ENCODE measurements around the gene TDO2. TPM values are rescaled to one million over a fixed set of nuclear protein-coding genes. Genes with fewer than 3 reads are reported as not detected.

TDO2 gene
- polyA plus RNA-seq, 3 donors: not detected

- no peak overlapping the region for H3K4me3 ChIP-seq (replicated peaks in 1 of 3; ENCODE audit: low read depth in 2 of 3, low read length in 3 of 3)
- DNase-seq: no peak
- Mint-ChIP-seq H3K4me1 (no peaks in the 10 kb centered on the region), H3K27ac (no peak overlapping the region), H3K4me3 (no peak overlapping the region), H3K9me3 (peaks cover 0 to 12% (median 5%) of the 10 kb centered on the region in 7 donors), H3K36me3 (no peaks in the 10 kb centered on the region), H3K27me3 (ENCODE audit: low read depth in 3 of 3) (no peaks in the 10 kb centered on the region)
- H3K27ac ChIP-seq (ENCODE audit: low read depth in 1 of 2, low read length in 2 of 2): no peak overlapping the region
- no peaks in the 10 kb centered on the region for H3K4me1 ChIP-seq (ENCODE audit: control insufficient read depth in 1 of 2, insufficient read depth in 2 of 2, low read length in 2 of 2)
- 0% methylated on average over 1 of the region's 6 CpGs for WGBS (ENCODE audit: insufficient coverage)
- no peak overlapping the region for H2AFZ ChIP-seq (ENCODE audit: insufficient read depth, low read depth, low read length, poor library complexity, severe bottlenecking)
- no peaks in the 10 kb centered on the region for H3K36me3 ChIP-seq (replicated peaks in 1 of 2; ENCODE audit: control insufficient read depth in 1 of 2, insufficient read depth in 2 of 2, low read length in 2 of 2)
- intact Hi-C loops (cut with micrococcal nuclease): no loop called here
- no peaks in the 10 kb centered on the region for H3K79me2 ChIP-seq (ENCODE audit: insufficient read depth, low read length)
- H3K9ac ChIP-seq (ENCODE audit: insufficient read depth, low read length, poor library complexity, severe bottlenecking): no peak overlapping the region
- no peak overlapping the region for H3K4me2 ChIP-seq (replicated peaks; ENCODE audit: extremely low read depth, low read length, poor library complexity, severe bottlenecking)
- H4K20me1 ChIP-seq (ENCODE audit: insufficient read depth, low read length): no peaks in the 10 kb centered on the region
- no peak for TF ChIP-seq CTCF (IDR thresholded peaks at IDR 0.05)
- peaks cover 0 to 5% of the 10 kb centered on the region in 2 donors for H3K9me3 ChIP-seq (replicated peaks in 1 of 2; ENCODE audit: control insufficient read depth in 1 of 2, insufficient read depth in 1 of 2, low read length in 2 of 2)
- H3K27me3 ChIP-seq (ENCODE audit: control insufficient read depth in 2 of 2, insufficient read depth in 2 of 2, low read length in 2 of 2): no peaks in the 10 kb centered on the region
Measured at GRCh38 chr4:155887847-155888570, 15.5 kb upstream of the TDO2 start.

GRCh38 chr4:155889031-155889793 is 14.3 kb upstream of the TDO2 start:
- Histone ChIP-seq H3K9me3 (replicated peaks in 1 of 2; ENCODE audit: control insufficient read depth in 1 of 2, insufficient read depth in 1 of 2, low read length in 2 of 2) (peaks cover 0 to 5% of the 10 kb centered on the region in 2 donors), H3K9ac (ENCODE audit: insufficient read depth, low read length, poor library complexity, severe bottlenecking) (no peak overlapping the region), H3K4me3 (replicated peaks in 1 of 3; ENCODE audit: low read depth in 2 of 3, low read length in 3 of 3) (no peak overlapping the region), H3K4me1 (ENCODE audit: control insufficient read depth in 1 of 2, insufficient read depth in 2 of 2, low read length in 2 of 2) (no peaks in the 10 kb centered on the region), H3K27ac (ENCODE audit: low read depth in 1 of 2, low read length in 2 of 2) (no peak overlapping the region), H3K36me3 (replicated peaks in 1 of 2; ENCODE audit: control insufficient read depth in 1 of 2, insufficient read depth in 2 of 2, low read length in 2 of 2) (no peaks in the 10 kb centered on the region), H2AFZ (ENCODE audit: insufficient read depth, low read depth, low read length, poor library complexity, severe bottlenecking) (no peak overlapping the region), H3K27me3 (ENCODE audit: control insufficient read depth in 2 of 2, insufficient read depth in 2 of 2, low read length in 2 of 2) (no peaks in the 10 kb centered on the region), H3K4me2 (replicated peaks; ENCODE audit: extremely low read depth, low read length, poor library complexity, severe bottlenecking) (no peak overlapping the region), H4K20me1 (ENCODE audit: insufficient read depth, low read length) (no peaks in the 10 kb centered on the region), H3K79me2 (ENCODE audit: insufficient read depth, low read length) (no peaks in the 10 kb centered on the region)
- H3K36me3 Mint-ChIP-seq: no peaks in the 10 kb centered on the region
- no peaks in the 10 kb centered on the region for H3K4me1 Mint-ChIP-seq
- H3K27ac Mint-ChIP-seq: no peak overlapping the region
- 53% methylated on average over 3 of the region's 5 CpGs for WGBS (ENCODE audit: insufficient coverage)
- intact Hi-C loops (cut with micrococcal nuclease): no loop called here
- peaks cover 0 to 9% (median 5%) of the 10 kb centered on the region in 7 donors for H3K9me3 Mint-ChIP-seq
- no peak overlapping the region for H3K4me3 Mint-ChIP-seq
- no peak for TF ChIP-seq CTCF (IDR thresholded peaks at IDR 0.05)
- DNase-seq: peak; percentile 31 to 64 (median 45)
- no peaks in the 10 kb centered on the region for H3K27me3 Mint-ChIP-seq (ENCODE audit: low read depth in 3 of 3)

Data from CD14-positive monocyte (primary cell).